Trophoblast cell (in vitro differentiated cells and primary cell): ENCODE results near the gene CDC25B.

ENCODE experiments used
- DNase-seq, 2 donors: peaks; one replicate each; pipeline ENCODE4 v3.0.0-alpha.2; 2016
- H2AFZ ChIP-seq: 2 replicates; pipeline ENCODE4 v1.6.1; 2013; ENCODE audit warnings: low read length, moderate library complexity, mild to moderate bottlenecking; ENCODE audit not compliant: insufficient read depth, poor library complexity
- H2AK5ac ChIP-seq: 2 replicates; pipeline ENCODE4 v1.6.1; 2013; ENCODE audit warnings: mild to moderate bottlenecking, low read length
- H2BK120ac ChIP-seq: 2 replicates; pipeline ENCODE4 v1.6.1; 2013; ENCODE audit warnings: low read length, mild to moderate bottlenecking, moderate library complexity; ENCODE audit not compliant: insufficient read depth, poor library complexity
- H2BK12ac ChIP-seq: 2 replicates; pipeline ENCODE4 v1.6.1; 2013; ENCODE audit warnings: mild to moderate bottlenecking, low read length, moderate library complexity
- H2BK5ac ChIP-seq: 2 replicates; pipeline ENCODE4 v1.6.1; 2013; ENCODE audit warnings: low read length, low read depth, moderate library complexity, mild to moderate bottlenecking; ENCODE audit not compliant: poor library complexity
- H3K14ac ChIP-seq: 2 replicates; pipeline ENCODE4 v1.6.1; 2013; ENCODE audit warnings: mild to moderate bottlenecking, low read length
- H3K18ac ChIP-seq: 2 replicates; pipeline ENCODE4 v1.6.1; 2013; ENCODE audit warnings: mild to moderate bottlenecking, low read length
- H3K23ac ChIP-seq: 2 replicates; pipeline ENCODE4 v1.6.1; 2013; ENCODE audit warnings: low read length
- H3K27ac ChIP-seq: 2 replicates; pipeline ENCODE4 v1.5.1; 2013; ENCODE audit warnings: low read depth, mild to moderate bottlenecking, inconsistent platforms, low read length, moderate library complexity
- H3K27me3 ChIP-seq: 2 replicates; pipeline ENCODE4 v1.6.1; 2013; ENCODE audit warnings: inconsistent platforms, mild to moderate bottlenecking, low read length, moderate library complexity; ENCODE audit not compliant: insufficient read depth
- H3K36me3 ChIP-seq, 2 experiments: 1 replicate in 1 of 2; 2 replicates in 1 of 2; pipeline ENCODE4 v1.6.1; 2013; ENCODE audit warnings: low read length in 2 of 2, mild to moderate bottlenecking in 2 of 2, moderate library complexity in 1 of 2; ENCODE audit not compliant: insufficient read depth in 2 of 2, control insufficient read depth in 1 of 2
- H3K4ac ChIP-seq: 2 replicates; pipeline ENCODE4 v1.6.1; 2013; ENCODE audit warnings: low read depth, mild to moderate bottlenecking, low read length, moderate library complexity
- H3K4me1 ChIP-seq, 2 experiments: 1 replicate in 1 of 2; 2 replicates in 1 of 2; pipeline ENCODE4 v1.6.1; 2013; ENCODE audit warnings: low read length in 2 of 2, mild to moderate bottlenecking in 2 of 2, moderate library complexity in 1 of 2; ENCODE audit not compliant: insufficient read depth in 2 of 2, control insufficient read depth in 1 of 2
- H3K4me2 ChIP-seq: 2 replicates; pipeline ENCODE4 v1.6.1; 2013; ENCODE audit warnings: inconsistent platforms, mild to moderate bottlenecking, low read length, moderate library complexity
- H3K4me3 ChIP-seq: 2 replicates; pipeline ENCODE4 v1.5.1; 2013; ENCODE audit warnings: mild to moderate bottlenecking, low read depth, low read length, inconsistent platforms
- H3K79me1 ChIP-seq: one replicate; pipeline ENCODE4 v1.6.1; 2013; ENCODE audit warnings: low read length
- H3K79me2 ChIP-seq: 2 replicates; pipeline ENCODE4 v1.6.1; 2013; ENCODE audit warnings: low read length, mild to moderate bottlenecking; ENCODE audit not compliant: control insufficient read depth, insufficient read depth, poor library complexity
- H3K9ac ChIP-seq: 2 replicates; pipeline ENCODE4 v1.6.1; 2013; ENCODE audit warnings: mild to moderate bottlenecking, low read length
- H3K9me3 ChIP-seq: 2 replicates; pipeline ENCODE4 v1.6.1; 2013; ENCODE audit warnings: low read depth, mild to moderate bottlenecking, control low read depth, inconsistent platforms, low read length; ENCODE audit not compliant: insufficient read depth
- H4K12ac ChIP-seq: 2 replicates; pipeline ENCODE4 v1.6.1; 2013; ENCODE audit warnings: low read depth, mild to moderate bottlenecking, low read length, moderate library complexity
- H4K8ac ChIP-seq: 2 replicates; pipeline ENCODE4 v1.6.1; 2013; ENCODE audit warnings: low read depth, mild to moderate bottlenecking, low read length, moderate library complexity
- H4K91ac ChIP-seq: one replicate; pipeline ENCODE4 v1.6.1; 2013; ENCODE audit warnings: low read depth, mild to moderate bottlenecking, low read length, moderate library complexity
- WGBS: extraction: QIAGEN DNeasy Blood & Tissue Kit; methylation state at CpG from one replicate; pipeline ENCODE4 v1.1.7; 2013; ENCODE audit warnings: missing lambda C conversion rate; ENCODE audit not compliant: insufficient read length, insufficient coverage; ENCODE audit errors: extremely low coverage; 5-methylcytosine and 5-hydroxymethylcytosine counted together

Gene CDC25B

DNA sequence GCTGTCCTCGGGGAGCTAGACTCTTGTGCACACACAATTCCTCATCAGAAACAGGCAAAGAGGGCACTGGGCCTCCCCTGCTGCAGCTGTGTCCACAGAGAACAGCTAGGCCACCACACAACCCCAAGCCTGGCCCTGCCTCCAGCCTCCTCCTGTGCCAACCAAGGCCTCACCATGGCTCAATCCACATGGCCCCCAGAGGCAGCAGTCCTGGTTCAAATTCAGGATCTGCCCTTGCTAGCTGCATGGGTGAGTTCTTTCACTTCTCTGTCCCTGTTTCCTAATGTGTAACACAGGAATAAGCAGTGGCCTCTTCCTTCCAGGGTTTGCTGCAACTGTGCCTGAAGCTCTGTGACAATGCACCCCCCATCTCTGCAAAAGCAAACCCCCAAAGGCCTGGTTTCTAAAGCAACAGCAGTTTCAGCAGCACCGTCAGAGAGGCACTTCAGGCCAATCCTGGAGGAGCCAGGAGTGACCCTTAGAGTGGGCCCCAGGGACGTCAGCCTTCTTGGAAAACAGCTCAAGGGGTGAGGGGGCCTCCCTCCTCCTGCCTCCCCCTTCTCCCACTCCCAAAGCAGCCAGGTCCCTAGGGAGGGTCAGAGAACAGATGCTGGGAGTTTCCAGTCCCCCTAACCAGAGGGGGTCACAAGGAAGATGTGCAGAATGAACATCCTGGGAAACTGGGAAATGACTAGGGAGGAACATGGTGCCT is 30.8 kb upstream of the CDC25B start:
- Histone ChIP-seq H2BK120ac (no peak overlapping the region), H4K12ac (no peak overlapping the region), H3K4ac (no peak overlapping the region), H3K4me3 (no peak overlapping the region), H3K36me3 (no peaks in the 10 kb centered on the region), H3K27me3 (no peaks in the 10 kb centered on the region), H3K18ac (no peak overlapping the region), H2AK5ac (no peak overlapping the region), H3K4me1 (peaks cover 10 to 12% of the 10 kb centered on the region in 2 experiments), H3K14ac (no peak overlapping the region), H2BK5ac (no peak overlapping the region), H2AFZ (no peak overlapping the region), H3K23ac (no peak overlapping the region), H3K4me2 (no peak overlapping the region), H3K79me2 (peaks cover 6% of the 10 kb centered on the region), H3K9me3 (no peaks in the 10 kb centered on the region), H3K27ac (no peak overlapping the region), H2BK12ac (no peak overlapping the region), H4K8ac (no peak overlapping the region), H3K9ac (no peak overlapping the region), H4K91ac (no peak overlapping the region), H3K79me1 (peaks cover 10% of the 10 kb centered on the region)
- DNase-seq, result no peak
- no CpG with 5 or more reads among the region's 3 CpGs for WGBS

DNA sequence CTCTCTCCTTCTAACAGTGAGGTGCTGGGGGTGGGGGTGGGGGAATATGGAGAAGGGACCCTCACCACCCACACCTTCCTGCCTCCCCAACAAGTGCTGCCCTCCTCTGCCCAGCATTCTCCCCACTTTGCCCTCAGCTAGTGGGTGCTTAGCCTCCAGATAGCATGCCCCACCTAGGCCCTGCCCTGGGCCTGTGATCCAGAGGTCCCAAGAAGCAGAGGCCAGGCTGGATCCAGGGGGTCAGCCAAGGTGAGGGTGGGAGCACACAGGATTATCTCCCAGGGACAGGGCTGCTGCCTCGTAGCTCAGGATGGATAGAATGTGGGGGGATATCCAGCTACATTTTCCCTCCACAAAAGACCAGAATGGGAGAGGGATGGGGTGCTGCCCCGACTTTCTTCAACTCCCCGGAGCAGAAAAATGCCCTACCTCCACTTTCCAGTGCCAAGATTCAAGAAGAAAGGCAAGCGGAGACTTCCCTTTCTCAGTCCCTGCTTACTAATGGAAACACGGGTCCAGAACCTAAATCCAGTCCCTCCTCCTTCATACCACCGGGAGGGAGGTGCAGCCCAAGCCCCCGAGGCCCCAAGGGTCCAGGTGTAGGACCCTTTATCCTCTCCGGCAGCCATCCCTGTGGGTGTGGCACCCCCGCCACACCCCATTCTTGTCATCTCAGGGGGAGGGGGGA is 29.5 kb upstream of the CDC25B start:
- Histone ChIP-seq H3K9ac (no peak overlapping the region), H3K4ac (no peak overlapping the region), H3K27me3 (no peaks in the 10 kb centered on the region), H3K23ac (no peak overlapping the region), H3K18ac (no peak overlapping the region), H4K91ac (no peak overlapping the region), H3K36me3 (no peaks in the 10 kb centered on the region), H2BK5ac (no peak overlapping the region), H4K12ac (no peak overlapping the region), H3K79me2 (peaks cover 6% of the 10 kb centered on the region), H4K8ac (no peak overlapping the region), H3K4me1 (peaks cover 8 to 12% of the 10 kb centered on the region in 2 experiments), H2BK12ac (no peak overlapping the region), H2AK5ac (no peak overlapping the region), H3K27ac (no peak overlapping the region), H3K4me3 (peak overlapping the region; percentile 75), H2BK120ac (no peak overlapping the region), H3K4me2 (peak overlapping the region; percentile 77), H2AFZ (no peak overlapping the region), H3K14ac (no peak overlapping the region), H3K79me1 (peaks cover 10% of the 10 kb centered on the region), H3K9me3 (no peaks in the 10 kb centered on the region)
- no CpG with 5 or more reads among the region's 9 CpGs for WGBS
- DNase-seq, result no peak

DNA sequence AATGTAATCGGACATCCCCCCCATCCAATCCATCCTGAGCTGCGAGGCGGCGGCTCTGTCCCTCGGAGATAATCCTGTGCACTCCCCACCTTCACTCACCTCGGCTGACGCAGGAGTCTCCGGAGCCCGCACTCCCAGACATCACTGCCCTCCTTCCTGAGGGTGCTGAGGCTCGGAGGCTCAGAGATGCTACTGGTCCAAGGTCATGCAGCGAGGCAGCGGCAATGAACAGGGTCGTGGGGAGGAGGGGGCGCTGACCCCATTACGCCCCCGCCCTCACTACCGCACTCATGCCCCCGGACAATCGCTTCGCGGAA is 29.0 kb upstream of the CDC25B start:
- WGBS, result no CpG with 5 or more reads among the region's 21 CpGs
- Histone ChIP-seq H3K36me3 (no peaks in the 10 kb centered on the region), H3K9ac (peak overlapping the region; percentile 21), H2AFZ (peak overlapping the region; percentile 77), H3K4me3 (peak overlapping the region; percentile 75), H3K23ac (no peak overlapping the region), H4K8ac (peak overlapping the region; percentile 87), H2BK120ac (no peak overlapping the region), H3K9me3 (no peaks in the 10 kb centered on the region), H4K91ac (no peak overlapping the region), H3K27me3 (no peaks in the 10 kb centered on the region), H3K4me1 (peaks cover 8 to 12% of the 10 kb centered on the region in 2 experiments), H3K14ac (peak overlapping the region; percentile 65), H3K27ac (no peak overlapping the region), H2BK5ac (no peak overlapping the region), H3K4ac (no peak overlapping the region), H2BK12ac (no peak overlapping the region), H3K79me1 (peaks cover 10% of the 10 kb centered on the region), H3K4me2 (peak overlapping the region; percentile 77), H3K79me2 (peaks cover 6% of the 10 kb centered on the region), H2AK5ac (no peak overlapping the region), H4K12ac (no peak overlapping the region), H3K18ac (peak overlapping the region; percentile 76)
- DNase-seq, result peak in 1 of 2 donors; percentile 25

DNA sequence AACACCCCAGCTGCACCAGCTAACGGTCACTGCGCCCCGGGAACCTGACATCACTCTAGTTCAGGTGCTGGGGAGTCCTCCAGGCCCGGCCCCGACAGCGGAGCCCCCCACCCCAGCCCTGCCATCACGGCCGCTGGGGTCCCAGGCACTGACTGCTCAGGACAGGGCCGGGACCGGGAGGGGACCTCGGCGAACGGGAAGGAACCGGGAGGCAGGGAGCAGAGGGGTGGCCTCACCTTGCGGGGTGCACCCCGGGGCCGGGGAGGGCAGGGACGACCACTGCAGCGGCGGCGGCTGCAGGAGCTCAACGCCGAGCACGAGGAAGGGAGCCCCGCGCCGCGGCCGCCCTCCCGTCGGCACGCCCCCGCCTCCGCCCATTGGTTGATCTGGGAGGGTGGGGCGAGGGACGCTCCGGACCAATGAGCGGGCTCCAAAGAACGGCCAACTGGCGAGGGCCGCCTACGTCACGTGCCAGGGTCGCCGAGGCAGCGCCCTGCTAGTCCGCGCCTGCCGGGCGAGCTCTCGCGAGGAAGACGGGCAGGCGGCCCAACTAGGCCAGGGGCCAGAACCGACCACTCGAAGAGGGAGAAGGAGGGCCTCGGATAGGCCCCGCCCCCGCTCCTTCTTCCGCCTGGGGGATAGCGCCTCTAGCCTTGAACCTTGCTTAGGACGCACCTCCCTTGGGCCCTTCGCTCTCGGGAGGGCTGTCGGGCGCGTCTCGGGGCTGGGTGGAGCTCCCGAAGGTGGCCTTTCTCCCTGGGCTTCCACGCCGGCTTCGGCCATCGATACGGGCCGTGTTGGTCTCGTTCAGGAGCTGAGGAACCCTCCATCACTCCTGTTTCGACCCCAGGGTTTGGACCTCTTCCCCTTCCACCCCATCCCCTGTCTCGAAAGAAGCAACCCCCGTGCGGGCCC is 28.4 kb upstream of the CDC25B start, which contains the start of gene ADISSP:
TSS of gene ADISSP (minus strand) at position 327 of the 915 bp plus-strand sequence. CDS start 7,653 bp downstream, outside the sequence.
- Histone ChIP-seq H2AK5ac (no peak within 1 kb of the TSS), H3K18ac (peak within 1 kb of the TSS; percentile 76), H2BK120ac (peak within 1 kb of the TSS; percentile 48), H3K79me1 (peaks cover 10% of the 10 kb centered on the region), H3K4me2 (peak within 1 kb of the TSS; percentile 84), H4K8ac (peak within 1 kb of the TSS; percentile 91), H2BK5ac (peak within 1 kb of the TSS; percentile 14), H3K27ac (no peak within 1 kb of the TSS), H3K9ac (peak within 1 kb of the TSS; percentile 69), H3K14ac (peak within 1 kb of the TSS; percentile 80), H3K23ac (no peak within 1 kb of the TSS), H3K79me2 (peaks cover 6% of the 10 kb centered on the region), H2AFZ (peak within 1 kb of the TSS; percentile 89), H3K36me3 (no peaks in the 10 kb centered on the region), H3K4ac (peak within 1 kb of the TSS; percentile 61), H3K9me3 (no peaks in the 10 kb centered on the region), H3K4me3 (peak within 1 kb of the TSS; percentile 80), H3K4me1 (peaks cover 8 to 12% of the 10 kb centered on the region in 2 experiments), H2BK12ac (no peak within 1 kb of the TSS), H4K91ac (peak within 1 kb of the TSS; percentile 74), H3K27me3 (no peaks in the 10 kb centered on the region), H4K12ac (peak within 1 kb of the TSS; percentile 86)
- WGBS, result no CpG with 5 or more reads among the region's 80 CpGs
- DNase-seq, result peak; percentile 98 to 99
